GM06990 (cell line): ENCODE data around the gene ABCG4.

Source experiments
- DNase-seq: peaks from one replicate; pipeline ENCODE4 v3.0.0-alpha.2; 2011; ENCODE audit not compliant: insufficient read length; ENCODE audit errors: extremely low read depth
- H3K27me3 ChIP-seq: replicated peaks from 2 replicates; pipeline ENCODE4 v1.6.0; 2011; ENCODE audit warnings: low read length; ENCODE audit not compliant: control insufficient read depth, insufficient read depth
- H3K36me3 ChIP-seq: 2 replicates; pipeline ENCODE4 v1.5.1; 2011; ENCODE audit warnings: low read length; ENCODE audit not compliant: control insufficient read depth, insufficient read depth
- H3K4me3 ChIP-seq: replicated peaks from 2 replicates; pipeline ENCODE4 v1.5.1; 2011; ENCODE audit warnings: low read depth, mild to moderate bottlenecking, control low read depth, low read length
- CTCF ChIP-seq: IDR thresholded peaks from 2 replicates; pipeline ENCODE4 v1.5.1; 2011; ENCODE audit warnings: low read length, control low read depth, mild to moderate bottlenecking, inconsistent platforms; ENCODE audit not compliant: insufficient read depth, poor library complexity, severe bottlenecking

Gene ABCG4

GRCh38 chr11:119168471-119169281 is 19.8 kb downstream of the ABCG4 start, which contains the start of gene NLRX1:
NLRX1 (plus strand) TSS chr11:119168725; CDS start chr11:119171404, 2,679 bp downstream.
- Histone ChIP-seq H3K27me3 (no peaks in the 10 kb centered on the region), H3K36me3 (no peaks in the 10 kb centered on the region; the same call in 1 of the 2 replicates), H3K4me3 (peak within 1 kb of the TSS; percentile 78)
- peak; percentile 97 for TF ChIP-seq CTCF
- peak; percentile 84 for DNase-seq

- peak overlapping the region; percentile 78 for H3K4me3 ChIP-seq
- H3K27me3 ChIP-seq, result no peaks in the 10 kb centered on the region
- TF ChIP-seq CTCF, result no peak
- H3K36me3 ChIP-seq, result peaks cover under 1% of the 10 kb centered on the region; the same call in 1 of the 2 replicates
- peak; percentile 72 for DNase-seq
Measured at GRCh38 chr11:119169282-119169719, 20.4 kb downstream of the ABCG4 start.

- Histone ChIP-seq H3K27me3 (no peaks in the 10 kb centered on the region), H3K4me3 (no peak overlapping the region), H3K36me3 (peaks cover 8% of the 10 kb centered on the region)
- no peak for DNase-seq
- TF ChIP-seq CTCF, result no peak
Measured at GRCh38 chr11:119172513-119172912, 23.7 kb downstream of the ABCG4 start.

- no peak for DNase-seq
- Histone ChIP-seq H3K36me3 (peaks cover 8% of the 10 kb centered on the region), H3K4me3 (no peak overlapping the region), H3K27me3 (no peaks in the 10 kb centered on the region)
- no peak for TF ChIP-seq CTCF
Measured at GRCh38 chr11:119173453-119173852, 24.6 kb downstream of the ABCG4 start.

GRCh38 chr11:119175493-119176077 is 26.7 kb downstream of the ABCG4 start:
- H3K27me3 ChIP-seq, result no peaks in the 10 kb centered on the region
- TF ChIP-seq CTCF, result no peak
- no peak overlapping the region for H3K4me3 ChIP-seq
- DNase-seq, result no peak
- peaks cover 11% of the 10 kb centered on the region for H3K36me3 ChIP-seq
